Measurements from ENCODE around the gene TBATA.

DNA sequence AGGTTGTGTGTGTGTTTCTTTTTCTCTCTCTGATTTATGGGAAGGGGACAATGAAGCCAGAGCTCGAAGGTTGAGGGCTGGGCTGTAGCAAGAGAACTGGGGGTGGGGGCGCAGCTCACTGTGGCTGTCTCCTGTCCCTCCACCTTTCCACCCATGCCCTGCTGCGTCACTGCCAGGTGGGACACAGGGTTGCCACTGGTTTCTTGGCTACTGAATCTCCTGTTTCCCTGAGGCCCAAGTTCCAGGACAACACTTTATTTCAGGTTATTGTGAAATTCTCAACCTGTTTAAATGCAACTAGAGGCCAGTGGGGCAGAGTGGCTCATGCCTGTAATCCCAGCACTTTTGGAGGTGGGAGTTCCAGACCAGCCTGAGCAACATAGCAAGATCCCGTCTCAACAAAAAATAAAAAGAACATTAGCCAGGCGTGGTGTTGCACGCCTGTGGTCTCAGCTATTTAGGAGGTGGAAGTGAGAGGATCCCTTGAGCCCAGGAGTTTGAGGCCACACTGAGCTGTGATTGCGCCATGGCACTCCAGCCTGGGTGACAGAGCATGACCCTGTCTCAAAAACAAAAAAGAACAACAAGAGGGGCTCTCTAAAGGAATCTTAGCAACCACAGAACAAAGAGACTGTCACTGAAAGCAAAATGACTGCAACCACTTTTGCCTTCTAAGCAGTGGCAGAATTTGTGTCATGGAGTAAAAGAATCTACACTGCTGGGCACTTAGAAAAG, 22.6 kb downstream of the TBATA start:
- TF ChIP-seq, protein P1, sequence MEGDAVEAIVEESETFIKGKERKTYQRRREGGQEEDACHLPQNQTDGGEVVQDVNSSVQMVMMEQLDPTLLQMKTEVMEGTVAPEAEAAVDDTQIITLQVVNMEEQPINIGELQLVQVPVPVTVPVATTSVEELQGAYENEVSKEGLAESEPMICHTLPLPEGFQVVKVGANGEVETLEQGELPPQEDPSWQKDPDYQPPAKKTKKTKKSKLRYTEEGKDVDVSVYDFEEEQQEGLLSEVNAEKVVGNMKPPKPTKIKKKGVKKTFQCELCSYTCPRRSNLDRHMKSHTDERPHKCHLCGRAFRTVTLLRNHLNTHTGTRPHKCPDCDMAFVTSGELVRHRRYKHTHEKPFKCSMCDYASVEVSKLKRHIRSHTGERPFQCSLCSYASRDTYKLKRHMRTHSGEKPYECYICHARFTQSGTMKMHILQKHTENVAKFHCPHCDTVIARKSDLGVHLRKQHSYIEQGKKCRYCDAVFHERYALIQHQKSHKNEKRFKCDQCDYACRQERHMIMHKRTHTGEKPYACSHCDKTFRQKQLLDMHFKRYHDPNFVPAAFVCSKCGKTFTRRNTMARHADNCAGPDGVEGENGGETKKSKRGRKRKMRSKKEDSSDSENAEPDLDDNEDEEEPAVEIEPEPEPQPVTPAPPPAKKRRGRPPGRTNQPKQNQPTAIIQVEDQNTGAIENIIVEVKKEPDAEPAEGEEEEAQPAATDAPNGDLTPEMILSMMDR (IDR thresholded peaks at IDR 0.05), result no peak
- no peak for TF ChIP-seq POLR2A (IDR thresholded peaks at IDR 0.05)

Measured in right lobe of liver (tissue), 4 donors.